Uterus (tissue), 2 donors: ENCODE measurements around the gene TRIAP1.

Experiments
- POLR2A ChIP-seq, 2 donors: fragments of 450-650 bp; IDR thresholded peaks; one replicate each; pipeline ENCODE4 v1.6.1; 2016; ENCODE audit warnings: antibody characterized with exemption in 2 of 2, mild to moderate bottlenecking in 1 of 2, moderate library complexity in 1 of 2
- TF ChIP-seq, protein P1 (sequence below), 4 experiments: fragments of 200-600 bp in 2 of 4; fragments of 450-650 bp in 2 of 4; sonication (generic) in 2 of 4; IDR thresholded peaks; one replicate each; pipeline ENCODE4 v1.5.1; 2016 to 2019; ENCODE audit warnings: antibody characterized with exemption in 4 of 4, mild to moderate bottlenecking in 2 of 4, moderate library complexity in 1 of 4

DNA sequence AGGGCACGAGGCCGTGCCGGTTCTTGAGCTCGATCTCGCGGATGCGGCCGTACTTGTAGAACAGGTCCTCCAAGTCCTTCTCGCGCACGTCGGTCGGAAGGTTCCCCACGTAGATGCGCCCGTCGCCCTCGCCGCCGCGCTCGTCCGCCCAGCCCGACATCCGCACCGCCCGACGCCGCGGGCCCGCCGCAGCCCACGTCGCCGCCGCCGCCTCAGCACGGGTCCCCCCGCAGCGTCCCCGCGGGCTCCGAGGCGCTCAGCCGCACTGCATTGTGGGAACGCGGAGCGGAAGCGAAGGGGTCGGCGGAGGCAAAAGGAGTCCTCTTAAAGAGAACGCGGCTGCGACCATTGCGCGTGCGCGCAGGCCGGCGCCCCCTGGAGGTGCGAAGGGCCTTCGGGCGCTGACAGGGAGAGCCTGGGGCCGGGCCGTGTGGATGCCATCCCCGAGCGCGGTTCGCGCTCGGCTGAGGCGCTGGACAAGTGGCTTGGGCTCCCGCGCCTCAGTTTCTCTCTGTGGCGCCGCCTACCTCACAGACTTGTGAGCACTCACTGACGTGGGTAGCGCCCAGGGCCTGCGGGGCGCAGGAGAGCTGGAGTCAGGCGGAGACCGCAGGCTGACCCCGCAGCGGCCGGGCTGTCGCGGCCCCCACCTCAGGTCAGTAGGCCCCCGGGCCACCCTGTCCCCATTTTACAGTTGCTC lies 23.4 kb upstream of the TRIAP1 start, which contains the start of gene SRSF9:
- TF ChIP-seq, protein P1, sequence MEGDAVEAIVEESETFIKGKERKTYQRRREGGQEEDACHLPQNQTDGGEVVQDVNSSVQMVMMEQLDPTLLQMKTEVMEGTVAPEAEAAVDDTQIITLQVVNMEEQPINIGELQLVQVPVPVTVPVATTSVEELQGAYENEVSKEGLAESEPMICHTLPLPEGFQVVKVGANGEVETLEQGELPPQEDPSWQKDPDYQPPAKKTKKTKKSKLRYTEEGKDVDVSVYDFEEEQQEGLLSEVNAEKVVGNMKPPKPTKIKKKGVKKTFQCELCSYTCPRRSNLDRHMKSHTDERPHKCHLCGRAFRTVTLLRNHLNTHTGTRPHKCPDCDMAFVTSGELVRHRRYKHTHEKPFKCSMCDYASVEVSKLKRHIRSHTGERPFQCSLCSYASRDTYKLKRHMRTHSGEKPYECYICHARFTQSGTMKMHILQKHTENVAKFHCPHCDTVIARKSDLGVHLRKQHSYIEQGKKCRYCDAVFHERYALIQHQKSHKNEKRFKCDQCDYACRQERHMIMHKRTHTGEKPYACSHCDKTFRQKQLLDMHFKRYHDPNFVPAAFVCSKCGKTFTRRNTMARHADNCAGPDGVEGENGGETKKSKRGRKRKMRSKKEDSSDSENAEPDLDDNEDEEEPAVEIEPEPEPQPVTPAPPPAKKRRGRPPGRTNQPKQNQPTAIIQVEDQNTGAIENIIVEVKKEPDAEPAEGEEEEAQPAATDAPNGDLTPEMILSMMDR (IDR thresholded peaks at IDR 0.05): peak; percentile 86 to 97 (median 96)
- TF ChIP-seq POLR2A (IDR thresholded peaks at IDR 0.05): peak; percentile 44 to 86
